Endothelial cell of umbilical vein (primary cell): ENCODE measurements around the gene PAQR6. TPM values are rescaled to one million over a fixed set of nuclear protein-coding genes. Genes with fewer than 3 reads are reported as not detected.

Experiments
- BruUV-seq: library from RNA; stranded (reverse); fragments of 400-500 nt; replicated peaks from 2 replicates; lab custom pipeline; 2021; lab: Mats Ljungman, UMichigan
- CTCF ChIA-PET: fragments of 300-600, 350-600 bp; sonication (Branson Sonifier 250); formaldehyde crosslinking; loops from one replicate; lab custom pipeline; 2021; ENCODE audit warnings: antibody characterized with exemption, inconsistent platforms; lab: Charles Lee
- POLR2A ChIA-PET: fragments of 300-600, 350-600 bp; sonication (Branson Sonifier 250); formaldehyde crosslinking; loops from one replicate; lab custom pipeline; 2021; ENCODE audit warnings: antibody characterized with exemption, inconsistent platforms; lab: Charles Lee
- DNase-seq: peaks from one replicate; pipeline ENCODE4 v3.0.0-alpha.2; 2011; ENCODE audit warnings: low read depth, low spot score
- FAIRE-seq: peaks from 2 replicates; lab custom pipeline; 2011; peaks lifted over from hg19 to GRCh38; lab: Jason Lieb, UNC
- H2AFZ ChIP-seq: 2 replicates; pipeline ENCODE4 v1.6.0; 2012; ENCODE audit warnings: low read depth, low read length, control low read depth, inconsistent platforms
- H3K27ac ChIP-seq: 2 replicates; pipeline ENCODE4 v1.5.1; 2011; ENCODE audit warnings: low read depth, mild to moderate bottlenecking, control low read depth, low read length, moderate library complexity; ENCODE audit not compliant: insufficient read depth
- H3K27me3 ChIP-seq, 2 experiments: 2 replicates each; pipeline versions ENCODE4 v1.6.0 to v1.6.1; 2011; ENCODE audit warnings: low read length in 2 of 2, mixed read lengths in 1 of 2; ENCODE audit not compliant: control insufficient read depth in 2 of 2, insufficient read depth in 2 of 2
- H3K36me3 ChIP-seq, 2 experiments: 2 replicates in 1 of 2; 3 replicates in 1 of 2; pipeline ENCODE4 v1.5.1; 2011; ENCODE audit warnings: low read length in 2 of 2, mild to moderate bottlenecking in 1 of 2, moderate library complexity in 1 of 2; ENCODE audit not compliant: control insufficient read depth in 2 of 2, insufficient read depth in 2 of 2; ENCODE audit errors: extremely low read depth in 1 of 2
- H3K4me1 ChIP-seq: 3 replicates; pipeline ENCODE4 v1.5.1; 2011; ENCODE audit warnings: mild to moderate bottlenecking, low read length; ENCODE audit not compliant: control insufficient read depth, insufficient read depth; ENCODE audit errors: extremely low read depth
- H3K4me2 ChIP-seq: 2 replicates; pipeline ENCODE4 v1.6.1; 2011; ENCODE audit warnings: low read length, control low read depth, mixed read lengths; ENCODE audit not compliant: insufficient read depth
- H3K4me3 ChIP-seq, 3 experiments: fragments of 200-600 bp in 1 of 3; sonication (generic), shearing (Covaris generic) in 1 of 3; replicated peaks in 1 of 3; 2 replicates each; pipeline ENCODE4 v1.5.1; 2011 to 2016; ENCODE audit warnings: control low read depth in 3 of 3, low read length in 3 of 3, mild to moderate bottlenecking in 2 of 3, inconsistent platforms in 1 of 3, low read depth in 1 of 3, moderate library complexity in 1 of 3; ENCODE audit not compliant: insufficient read depth in 1 of 3
- H3K79me2 ChIP-seq: 2 replicates; pipeline ENCODE4 v1.6.0; 2012; ENCODE audit warnings: low read length, inconsistent platforms; ENCODE audit not compliant: control insufficient read depth, insufficient read depth
- H3K9ac ChIP-seq: replicated peaks from 2 replicates; pipeline ENCODE3; 2011; ENCODE audit warnings: low read length, control low read depth; ENCODE audit not compliant: insufficient read depth; ENCODE audit errors: extremely low read depth
- H3K9me1 ChIP-seq: replicated peaks from 3 replicates; pipeline ENCODE4 v1.6.0; 2011; ENCODE audit warnings: mild to moderate bottlenecking, low read length; ENCODE audit not compliant: control insufficient read depth, insufficient read depth; ENCODE audit errors: extremely low read depth
- H3K9me3 ChIP-seq: replicated peaks from 2 replicates; pipeline ENCODE4 v1.5.1; 2012; ENCODE audit warnings: low read length, inconsistent platforms; ENCODE audit not compliant: control insufficient read depth, insufficient read depth
- H4K20me1 ChIP-seq: replicated peaks from 2 replicates; pipeline ENCODE3; 2011; ENCODE audit warnings: mild to moderate bottlenecking, low read length; ENCODE audit not compliant: control insufficient read depth, insufficient read depth; ENCODE audit errors: extremely low read depth
- CTCF ChIP-seq, 2 donors: IDR thresholded peaks; 1 replicate in 1 of 2; 2 replicates in 1 of 2; pipeline ENCODE4 v1.5.1; 2011; ENCODE audit warnings: low read length in 2 of 2, mild to moderate bottlenecking in 2 of 2, moderate library complexity in 2 of 2, control low read depth in 1 of 2, inconsistent platforms in 1 of 2, low read depth in 1 of 2; ENCODE audit not compliant: insufficient read depth in 1 of 2; ENCODE audit errors: extremely low read depth in 1 of 2
- EZH2 ChIP-seq: IDR thresholded peaks from 2 replicates; pipeline ENCODE4 v1.6.1; 2012; ENCODE audit warnings: borderline replicate concordance, low read depth, mild to moderate bottlenecking, moderate library complexity, low read length, inconsistent platforms; ENCODE audit not compliant: severe bottlenecking
- FOS ChIP-seq: IDR thresholded peaks from 2 replicates; pipeline ENCODE4 v1.6.1; 2011; ENCODE audit warnings: mild to moderate bottlenecking, low read length, moderate library complexity, borderline replicate concordance; ENCODE audit not compliant: insufficient read depth
- GATA2 ChIP-seq: IDR thresholded peaks from 2 replicates; pipeline ENCODE4 v1.7.0; 2011; ENCODE audit warnings: low read depth, mild to moderate bottlenecking, moderate library complexity, mixed read lengths, low read length; ENCODE audit not compliant: insufficient read length, insufficient read depth
- JUN ChIP-seq: IDR thresholded peaks from 2 replicates; pipeline ENCODE4 v1.6.1; 2011; ENCODE audit warnings: borderline replicate concordance, low read depth; ENCODE audit not compliant: insufficient read length, insufficient read depth
- MAX ChIP-seq: IDR thresholded peaks from 2 replicates; pipeline ENCODE4 v1.6.1; 2011; ENCODE audit not compliant: insufficient read depth, insufficient read length
- MYC ChIP-seq: IDR thresholded peaks from one replicate; pipeline ENCODE4 v1.6.1; 2011; ENCODE audit warnings: mild to moderate bottlenecking, low read depth, low read length
- POLR2A ChIP-seq: IDR thresholded peaks from 2 replicates; pipeline ENCODE4 v1.6.1; 2012; ENCODE audit warnings: low read depth, mild to moderate bottlenecking, control low read depth, low read length
- POLR2AphosphoS5 ChIP-seq: IDR thresholded peaks from 2 replicates; pipeline ENCODE4 v1.6.1; 2012; ENCODE audit warnings: low read depth, mild to moderate bottlenecking, control low read depth, low read length, moderate library complexity; ENCODE audit not compliant: insufficient read depth
- dilution Hi-C: fragments of 300-500 bp; cut with MboI; formaldehyde crosslinking; loops from one replicate; pipeline ENCODE4 v1.15.0; 2019; ENCODE audit warnings: low sequenced_read_pairs; ENCODE audit not compliant: extremely low pct_ligation_motif_present
- intact Hi-C: fragments of 100-400 bp; cut with micrococcal nuclease; formaldehyde crosslinking; loops from one replicate; pipeline ENCODE4 v1.10.0; 2022
- polyA plus RNA-seq, 4 experiments: library from polyadenylated mRNA; depleted of rRNA in 3 of 4; stranded (reverse) in 3 of 4; unstranded in 1 of 4; fragments of >200 nt; gene quantifications; 2 replicates each; pipeline versions ENCODE4 v1.2.1 to v1.2.3, GENCODE V29; 2011 to 2012; ENCODE audit warnings: missing spikeins in 1 of 4
- total RNA-seq: library from RNA; stranded (reverse); gene quantifications from 2 replicates; pipeline ENCODE4 v1.2.3, GENCODE V29; 2021

PAQR6 gene
- total and polyA plus RNA-seq, 2 donors (not counting 3 experiments of a cell fraction or from before 2014, with no cell fraction given): 1.6 to 2.2 TPM

- Histone ChIP-seq H3K4me2 (no peak overlapping the region), H3K9me3 (no peaks in the 10 kb centered on the region), H3K36me3 (peaks cover 22 to 62% of the 10 kb centered on the region in 2 experiments), H3K27me3 (no peaks in the 10 kb centered on the region), H3K27ac (no peak overlapping the region), H4K20me1 (no peaks in the 10 kb centered on the region), H3K79me2 (no peaks in the 10 kb centered on the region), H3K9me1 (no peaks in the 10 kb centered on the region), H2AFZ (no peak overlapping the region), H3K9ac (no peak overlapping the region), H3K4me1 (no peaks in the 10 kb centered on the region), H3K4me3 (no peak overlapping the region)
- ChIA-PET CTCF (no interaction called here), POLR2A (no interaction called here)
- no TSS peak for BruUV-seq
- dilution Hi-C loops (no loop called here), intact Hi-C loops (no loop called here)
- no peak for TF ChIP-seq POLR2A
- no peak for TF ChIP-seq JUN
- TF ChIP-seq MAX: no peak
- TF ChIP-seq GATA2: no peak
- no peak for TF ChIP-seq POLR2AphosphoS5
- TF ChIP-seq FOS: no peak
- TF ChIP-seq MYC: no peak
- no peak for TF ChIP-seq CTCF (IDR thresholded peaks at IDR 0.05; ENCODE audit: extremely low read depth in 1 of 2, insufficient read depth in 1 of 2, low read depth in 1 of 2, low read length in 2 of 2)
- no peak for TF ChIP-seq EZH2
- DNase-seq (no peak), FAIRE-seq (no peak)
Measured at GRCh38 chr1:156270314-156270713, 22.5 kb upstream of the PAQR6 start.
